Hepatocyte (in vitro differentiated cells): ENCODE data around the gene DAAM1. TPM values are rescaled to one million over a fixed set of nuclear protein-coding genes. Genes with fewer than 3 reads are reported as not detected.

Experiments
- DNase-seq: peaks from one replicate; pipeline ENCODE4 v3.0.0-alpha.2; 2016; ENCODE audit warnings: low spot score
- H2AFZ ChIP-seq: fragments of 200-600 bp; sonication (generic); 2 replicates; pipeline ENCODE4 v1.6.0; 2016; ENCODE audit warnings: antibody characterized with exemption, mild to moderate bottlenecking
- H3K27ac ChIP-seq: fragments of 200-600 bp; sonication (generic); 2 replicates; pipeline ENCODE4 v1.5.1; 2016; ENCODE audit warnings: mild to moderate bottlenecking
- H3K27me3 ChIP-seq: fragments of 200-600 bp; sonication (generic); 2 replicates; pipeline ENCODE4 v1.6.1; 2016
- H3K36me3 ChIP-seq: fragments of 200-600 bp; sonication (generic); replicated peaks from 2 replicates; pipeline ENCODE4 v1.5.1; 2016; ENCODE audit warnings: low read depth; ENCODE audit not compliant: insufficient read depth
- H3K4me1 ChIP-seq: fragments of 200-600 bp; sonication (generic); 2 replicates; pipeline ENCODE4 v1.5.1; 2016; ENCODE audit warnings: mild to moderate bottlenecking, moderate library complexity; ENCODE audit not compliant: insufficient read depth
- H3K4me2 ChIP-seq: fragments of 200-600 bp; sonication (generic); 2 replicates; pipeline ENCODE4 v1.6.0; 2016
- H3K4me3 ChIP-seq: fragments of 200-600 bp; sonication (generic); 2 replicates; pipeline ENCODE4 v1.5.1; 2016; ENCODE audit warnings: mild to moderate bottlenecking
- H3K79me2 ChIP-seq: fragments of 200-600 bp; sonication (generic); 2 replicates; pipeline ENCODE4 v1.6.0; 2017; ENCODE audit warnings: mild to moderate bottlenecking
- H3K9me2 ChIP-seq: fragments of 200-600 bp; sonication (generic); replicated peaks from 2 replicates; pipeline ENCODE4 v1.6.0; 2017; ENCODE audit warnings: mild to moderate bottlenecking; ENCODE audit not compliant: insufficient read depth
- H3K9me3 ChIP-seq: fragments of 200-600 bp; sonication (generic); 2 replicates; pipeline ENCODE4 v1.5.1; 2016; ENCODE audit warnings: low read depth, mild to moderate bottlenecking
- H4K20me1 ChIP-seq: fragments of 200-600 bp; sonication (generic); 2 replicates; pipeline ENCODE4 v1.6.0; 2016; ENCODE audit warnings: mild to moderate bottlenecking; ENCODE audit not compliant: insufficient read depth, poor library complexity, severe bottlenecking
- CTCF ChIP-seq: fragments of 200-600 bp; sonication (generic); IDR thresholded peaks from 2 replicates; pipeline ENCODE4 v1.5.1; 2016; ENCODE audit warnings: antibody characterized with exemption, mild to moderate bottlenecking; ENCODE audit not compliant: poor library complexity
- EZH2 ChIP-seq: fragments of 200-600 bp; sonication (generic); IDR thresholded peaks from 2 replicates; pipeline ENCODE4 v1.6.1; 2016; ENCODE audit warnings: antibody characterized with exemption, mild to moderate bottlenecking, borderline replicate concordance
- EZH2phosphoT487 ChIP-seq: fragments of 200-600 bp; sonication (generic); IDR thresholded peaks from one replicate; pipeline ENCODE4 v1.6.1; 2018; ENCODE audit warnings: antibody characterized with exemption, mild to moderate bottlenecking, low read depth, moderate library complexity; ENCODE audit not compliant: unreplicated experiment, severe bottlenecking
- WGBS: methylation state at CpG from one replicate; pipeline ENCODE4 v1.1.6; 2016; ENCODE audit warnings: low lambda C conversion rate; ENCODE audit errors: missing lambda C conversion rate; 5-methylcytosine and 5-hydroxymethylcytosine counted together
- polyA plus RNA-seq: library from polyadenylated mRNA; unstranded; fragments of >200 nt; fragmentation: Nextera tagmentation; extraction: Ambion mirVana; gene quantifications from 2 replicates; pipeline ENCODE4 v1.2.1, GENCODE V29; 2016
- total RNA-seq: library from RNA; depleted of rRNA; stranded (reverse); fragments of >200 nt; gene quantifications from 2 replicates; pipeline ENCODE4 v1.2.3, GENCODE V29; 2014

The DAAM1 gene
- total and polyA plus RNA-seq, 2 experiments from 2014 or later: 21.6 to 23.7 TPM

- Histone ChIP-seq H3K27ac (no peak overlapping the region), H3K4me1 (peaks cover 6% of the 10 kb centered on the region)
- 60% methylated on average over 1 of the region's 1 CpG for WGBS
Measured at GRCh38 chr14:59358102-59358501, 169.6 kb downstream of the DAAM1 start.

GRCh38 chr14:59358784-59359183, 170.3 kb downstream of the DAAM1 start:
- Histone ChIP-seq H3K4me3 (no peak overlapping the region), H3K4me1 (peaks cover 6% of the 10 kb centered on the region), H4K20me1 (no peaks in the 10 kb centered on the region), H3K9me3 (no peaks in the 10 kb centered on the region), H3K79me2 (no peaks in the 10 kb centered on the region), H3K4me2 (no peak overlapping the region), H3K36me3 (no peaks in the 10 kb centered on the region), H3K27me3 (no peaks in the 10 kb centered on the region), H2AFZ (no peak overlapping the region), H3K9me2 (no peaks in the 10 kb centered on the region), H3K27ac (no peak overlapping the region)
- no peak for DNase-seq
- TF ChIP-seq EZH2 (no peak), EZH2phosphoT487 (no peak), CTCF (no peak)
- WGBS: 90% methylated on average over 1 of the region's 1 CpG

More at GRCh38 chr14:59358102-59358501, 169.6 kb downstream of the DAAM1 start:
- Histone ChIP-seq H4K20me1 (no peaks in the 10 kb centered on the region), H3K4me3 (no peak overlapping the region), H3K36me3 (no peaks in the 10 kb centered on the region), H3K79me2 (no peaks in the 10 kb centered on the region), H3K9me2 (no peaks in the 10 kb centered on the region), H3K4me2 (no peak overlapping the region), H3K27me3 (no peaks in the 10 kb centered on the region), H2AFZ (no peak overlapping the region), H3K9me3 (no peaks in the 10 kb centered on the region)
- TF ChIP-seq CTCF (no peak), EZH2phosphoT487 (no peak), EZH2 (no peak)
- DNase-seq: peak; percentile 18

- no peak for DNase-seq
- H4K20me1 ChIP-seq: no peaks in the 10 kb centered on the region
- no peaks in the 10 kb centered on the region for H3K36me3 ChIP-seq
- H3K79me2 ChIP-seq: no peaks in the 10 kb centered on the region
- 90% methylated on average over 4 of the region's 4 CpGs for WGBS
- no peak overlapping the region for H3K4me2 ChIP-seq
- H3K27me3 ChIP-seq: no peaks in the 10 kb centered on the region
- TF ChIP-seq EZH2phosphoT487: no peak
- TF ChIP-seq EZH2: no peak
- TF ChIP-seq CTCF: no peak
- no peak overlapping the region for H3K27ac ChIP-seq
- H3K9me2 ChIP-seq: no peaks in the 10 kb centered on the region
- H3K4me1 ChIP-seq: peaks cover 6% of the 10 kb centered on the region
- no peak overlapping the region for H2AFZ ChIP-seq
- H3K4me3 ChIP-seq: no peak overlapping the region
- no peaks in the 10 kb centered on the region for H3K9me3 ChIP-seq
Measured at GRCh38 chr14:59359431-59360124, 171.1 kb downstream of the DAAM1 start.
